Ascending aorta (tissue), 2 donors: Measurements from ENCODE around the gene CTIF. TPM values are rescaled to one million over a fixed set of nuclear protein-coding genes. Genes with fewer than 3 reads are reported as not detected.

ENCODE experiments used
- DNase-seq, 2 donors: peaks; one replicate each; pipeline ENCODE4 v3.0.0-alpha.2; 2019; ENCODE audit warnings: low spot score in 2 of 2
- H3K27ac ChIP-seq, 2 donors: fragments of 200-600 bp; sonication (generic); one replicate each; pipeline ENCODE4 v1.5.1; 2016 to 2017; ENCODE audit warnings: mild to moderate bottlenecking in 1 of 2
- H3K27me3 ChIP-seq: fragments of 200-600 bp; sonication (generic); one replicate; pipeline ENCODE4 v1.5.1; 2017
- H3K36me3 ChIP-seq, 2 donors: fragments of 200-600 bp; sonication (generic); one replicate each; pipeline ENCODE4 v1.5.1; 2016
- H3K4me1 ChIP-seq, 2 donors: fragments of 200-600 bp; sonication (generic); one replicate each; pipeline ENCODE4 v1.5.1; 2016 to 2017; ENCODE audit warnings: mild to moderate bottlenecking in 1 of 2
- H3K4me3 ChIP-seq, 2 donors: fragments of 200-600 bp; sonication (generic); one replicate each; pipeline ENCODE4 v1.5.1; 2016 to 2017; ENCODE audit warnings: mild to moderate bottlenecking in 1 of 2
- H3K9me3 ChIP-seq, 2 donors: fragments of 200-600 bp; sonication (generic); one replicate each; pipeline ENCODE4 v1.5.1; 2016
- CTCF ChIP-seq, 3 experiments: fragments of 200-600 bp in 2 of 3; fragments of 450-650 bp in 1 of 3; sonication (generic) in 2 of 3; IDR thresholded peaks; one replicate each; pipeline ENCODE4 v1.5.1; 2016 to 2019; ENCODE audit warnings: antibody characterized with exemption in 3 of 3, mild to moderate bottlenecking in 1 of 3, moderate library complexity in 1 of 3
- intact Hi-C: fragments of 100-400 bp; cut with DNase I; formaldehyde crosslinking; loops from one replicate; pipeline ENCODE4 v1.15.1; 2023
- total RNA-seq: library from RNA; depleted of rRNA; stranded (reverse); fragments of >200 nt; gene quantifications from one replicate; pipeline ENCODE4 v1.1.0, GENCODE V29; 2016

The CTIF gene
- total RNA-seq, 1 donor from 2014 or later, result 55.3 TPM

DNA sequence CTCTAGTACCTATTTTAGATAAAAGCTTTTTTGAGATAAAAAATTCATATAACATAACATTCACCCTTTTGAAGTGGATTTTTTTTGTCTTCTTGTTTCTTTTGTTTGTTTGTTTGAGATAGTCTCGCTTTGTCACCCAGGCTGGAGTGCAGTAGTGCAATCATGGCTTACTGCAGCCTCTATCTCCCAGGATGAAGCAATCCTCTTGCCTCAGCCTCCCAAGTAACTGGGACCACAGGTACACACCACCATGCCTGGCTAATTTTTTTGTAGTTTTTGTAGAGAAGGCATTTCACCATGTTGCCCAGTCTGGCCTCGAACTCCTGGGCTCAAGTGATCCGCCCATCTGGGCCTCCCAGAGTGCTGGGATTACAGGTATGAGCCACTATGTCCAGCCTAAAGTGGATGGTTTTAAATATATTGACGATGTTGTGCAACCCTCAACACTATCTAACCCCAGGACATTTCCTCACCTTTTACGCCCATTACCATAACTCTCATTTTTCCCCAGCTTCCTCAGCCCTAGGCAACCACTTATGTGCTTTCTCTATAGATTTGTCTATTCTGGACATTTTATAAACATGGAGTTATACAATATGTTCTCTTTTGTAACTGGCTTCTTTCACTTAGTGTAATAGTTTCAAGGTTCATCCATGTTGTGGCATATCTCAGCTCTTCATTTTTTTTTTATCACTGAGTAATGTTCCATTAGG, 38.8 kb downstream of the CTIF start:
- Histone ChIP-seq H3K27ac (no peak overlapping the region), H3K9me3 (no peaks in the 10 kb centered on the region), H3K36me3 (no peaks in the 10 kb centered on the region), H3K4me1 (peaks cover 8 to 37% of the 10 kb centered on the region in 2 donors), H3K4me3 (no peak overlapping the region), H3K27me3 (no peaks in the 10 kb centered on the region)
- intact Hi-C loops, result no loop called here
- no peak for TF ChIP-seq CTCF (IDR thresholded peaks at IDR 0.05)
- no peak for DNase-seq

DNA sequence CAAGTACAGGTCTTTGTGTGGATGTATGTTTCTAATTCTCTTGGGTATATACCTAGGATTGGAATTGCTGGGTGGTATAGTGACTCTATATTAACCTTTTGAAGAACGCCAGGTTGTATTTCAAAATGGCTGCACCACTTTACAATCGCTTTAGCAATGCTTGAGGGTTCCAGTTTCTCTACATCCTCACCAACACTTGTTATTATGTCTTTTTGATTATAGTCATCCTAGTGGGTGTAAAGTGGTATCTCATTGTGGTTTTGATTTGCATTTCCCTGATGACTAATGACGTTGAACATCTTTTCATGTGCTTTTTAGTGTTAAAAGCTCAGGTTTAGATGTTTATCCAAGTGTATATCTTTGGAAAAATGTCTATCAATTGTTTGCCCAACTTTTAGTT, 39.5 kb downstream of the CTIF start:
- no peak for TF ChIP-seq CTCF (IDR thresholded peaks at IDR 0.05)
- intact Hi-C loops, result no loop called here
- peaks cover 5 to 38% of the 10 kb centered on the region in 2 donors for H3K4me1 ChIP-seq

DNA sequence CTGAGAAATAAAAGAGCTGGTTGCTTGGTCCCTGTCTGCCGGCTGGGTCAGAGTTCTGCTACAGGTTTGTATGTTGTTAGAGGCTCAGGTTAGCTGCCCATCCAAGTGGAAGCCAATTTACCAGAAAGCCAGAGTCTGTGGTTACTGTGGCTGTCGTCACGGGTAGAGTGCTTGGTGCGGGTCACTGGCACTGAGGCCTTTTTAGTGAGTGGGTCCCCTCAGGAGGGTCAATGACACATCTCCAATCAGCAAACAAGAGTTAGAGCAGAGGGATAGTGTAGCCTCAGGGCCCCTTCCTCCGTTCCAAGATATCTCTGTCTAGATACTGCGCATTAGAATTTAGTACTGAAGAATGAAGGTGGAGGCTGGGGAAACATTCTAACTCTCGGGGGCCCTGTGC, 41.2 kb downstream of the CTIF start:
- no peak overlapping the region for H3K4me3 ChIP-seq
- no peaks in the 10 kb centered on the region for H3K27me3 ChIP-seq
- no peaks in the 10 kb centered on the region for H3K9me3 ChIP-seq
- H3K4me1 ChIP-seq, result peaks cover 5 to 45% of the 10 kb centered on the region in 2 donors
- TF ChIP-seq CTCF (IDR thresholded peaks at IDR 0.05), result no peak
- no peaks in the 10 kb centered on the region for H3K36me3 ChIP-seq
- H3K27ac ChIP-seq, result no peak overlapping the region
- intact Hi-C loops, result no loop called here
- DNase-seq, result no peak

More for the DNA sequence above, 39.5 kb downstream of the CTIF start:
- Histone ChIP-seq H3K27ac (no peak overlapping the region), H3K27me3 (no peaks in the 10 kb centered on the region), H3K4me3 (no peak overlapping the region), H3K36me3 (no peaks in the 10 kb centered on the region), H3K9me3 (no peaks in the 10 kb centered on the region)
- no peak for DNase-seq

GRCh38 chr18:48580782-48581181, 42.0 kb downstream of the CTIF start:
- TF ChIP-seq CTCF (IDR thresholded peaks at IDR 0.05), result no peak
- no peaks in the 10 kb centered on the region for H3K9me3 ChIP-seq
- no peak overlapping the region for H3K27ac ChIP-seq
- H3K27me3 ChIP-seq, result no peaks in the 10 kb centered on the region
- DNase-seq, result no peak
- peaks cover 5 to 39% of the 10 kb centered on the region in 2 donors for H3K4me1 ChIP-seq
- intact Hi-C loops, result no loop called here
- no peak overlapping the region for H3K4me3 ChIP-seq
- no peaks in the 10 kb centered on the region for H3K36me3 ChIP-seq

GRCh38 chr18:48581206-48581605, 42.4 kb downstream of the CTIF start:
- Histone ChIP-seq H3K27me3 (no peaks in the 10 kb centered on the region), H3K27ac (peak overlapping the region in 1 of 2 donors; percentile 15), H3K36me3 (no peaks in the 10 kb centered on the region), H3K4me1 (peaks cover 5 to 35% of the 10 kb centered on the region in 2 donors), H3K9me3 (no peaks in the 10 kb centered on the region), H3K4me3 (no peak overlapping the region)
- DNase-seq, result no peak
- intact Hi-C loops, result no loop called here
- TF ChIP-seq CTCF (IDR thresholded peaks at IDR 0.05), result no peak
